ENCODE results near the gene NFYC.

The NFYC gene

GRCh38 chr1:40703316-40703715 lies 11.8 kb downstream of the NFYC start:
- Mint-ChIP-seq H3K27me3 (no peaks in the 10 kb centered on the region), H3K27ac (no peak overlapping the region), H3K36me3 (peaks cover 22% of the 10 kb centered on the region), H3K9me3 (no peaks in the 10 kb centered on the region), H3K4me3 (no peak overlapping the region), H3K4me1 (peaks cover 45% of the 10 kb centered on the region)
- CTCF ChIA-PET, result interaction anchor here (0.9 to 3.1 kb wide), 3 partner anchors 9 to 71 kb away, joined by 4 to 9 read pairs (median 8); no protein-coding TSS in a partner anchor
- no peak for DNase-seq

DNA sequence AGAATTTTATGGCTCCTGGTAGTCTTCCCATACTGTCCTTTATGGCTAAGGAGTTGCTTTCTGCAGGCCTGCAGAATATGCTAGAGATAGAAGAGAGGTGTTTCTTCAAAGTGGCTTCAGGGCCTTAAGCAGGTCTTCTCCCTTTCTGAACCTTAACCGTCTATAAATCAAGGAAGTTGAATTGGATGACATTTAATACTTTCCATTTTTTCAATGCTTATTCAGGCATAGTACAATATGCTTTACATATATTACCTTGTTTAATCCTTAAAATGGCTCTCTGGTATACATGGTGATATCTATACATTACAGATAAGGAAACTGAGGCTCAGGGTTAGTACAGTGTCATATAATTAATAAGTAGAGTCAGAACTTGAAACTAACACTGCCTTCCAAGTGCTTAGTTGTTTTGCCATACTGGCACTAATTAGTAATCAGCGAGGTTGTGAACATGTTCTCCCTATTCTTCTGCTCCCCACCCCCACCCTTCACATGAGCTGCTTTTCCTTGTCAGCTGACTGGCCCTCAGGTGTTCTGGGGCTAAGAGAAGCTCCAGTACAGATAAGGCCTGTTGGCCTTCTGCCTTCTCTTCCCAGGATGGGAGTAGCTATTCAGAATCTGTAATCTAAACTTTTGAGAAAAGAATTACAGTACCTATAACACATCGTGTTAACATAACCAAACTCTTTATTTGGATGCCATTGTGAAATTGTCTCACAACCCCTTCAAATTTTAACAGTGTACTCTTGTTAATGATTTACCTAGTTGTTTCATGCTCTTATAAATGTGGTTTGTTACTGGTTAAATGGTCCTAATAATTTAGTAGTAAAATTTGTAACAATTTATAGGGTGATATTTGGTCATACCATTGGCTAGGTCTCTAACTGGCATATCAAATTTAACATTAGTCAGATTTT lies 13.6 kb downstream of the NFYC start:
- CTCF ChIA-PET, result interaction anchor here (2.9 to 3.1 kb wide), 2 partner anchors 10 to 70 kb away, joined by 8 to 9 read pairs; no protein-coding TSS in a partner anchor
- Mint-ChIP-seq H3K27ac (no peak overlapping the region), H3K9me3 (no peaks in the 10 kb centered on the region), H3K36me3 (peaks cover 20% of the 10 kb centered on the region), H3K4me3 (no peak overlapping the region), H3K27me3 (no peaks in the 10 kb centered on the region), H3K4me1 (peaks cover 47% of the 10 kb centered on the region)
- no peak for DNase-seq

DNA sequence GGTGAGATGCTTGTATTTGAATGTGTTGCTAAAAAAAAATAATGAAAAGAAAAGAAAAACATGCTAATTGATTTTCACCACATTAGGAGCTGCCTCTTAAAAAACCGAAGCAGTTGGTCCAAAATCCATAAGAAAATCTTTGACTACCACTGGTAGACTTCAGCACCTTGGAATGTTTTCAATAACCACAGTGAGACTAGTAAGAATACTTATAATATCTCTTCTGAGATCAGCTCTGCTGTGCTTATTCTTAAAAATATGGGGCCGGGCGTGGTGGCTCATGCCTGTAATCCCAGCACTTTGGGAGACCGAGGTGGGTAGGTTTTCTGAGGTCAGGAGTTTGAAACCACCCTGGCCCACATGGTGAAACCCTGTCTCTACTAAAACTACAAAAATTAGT lies 15.1 kb downstream of the NFYC start:
- no peak overlapping the region for H3K4me3 Mint-ChIP-seq
- no peak overlapping the region for H3K27ac Mint-ChIP-seq
- H3K36me3 Mint-ChIP-seq, result peaks cover 29% of the 10 kb centered on the region
- peaks cover 59% of the 10 kb centered on the region for H3K4me1 Mint-ChIP-seq
- DNase-seq, result no peak
- no peaks in the 10 kb centered on the region for H3K27me3 Mint-ChIP-seq
- no peaks in the 10 kb centered on the region for H3K9me3 Mint-ChIP-seq
- CTCF ChIA-PET, result no interaction called here

GRCh38 chr1:40708750-40709099 lies 17.2 kb downstream of the NFYC start:
- Mint-ChIP-seq H3K36me3 (peaks cover 35% of the 10 kb centered on the region), H3K9me3 (no peaks in the 10 kb centered on the region), H3K27me3 (no peaks in the 10 kb centered on the region), H3K4me1 (peaks cover 65% of the 10 kb centered on the region), H3K4me3 (peak overlapping the region; percentile 86), H3K27ac (peak overlapping the region; percentile 91)
- no peak for DNase-seq
- CTCF ChIA-PET, result interaction anchor here (0.6 kb wide), 1 partner anchor 443 kb away, joined by 3 read pairs; no protein-coding TSS in a partner anchor

- Mint-ChIP-seq H3K27ac (peak overlapping the region; percentile 91), H3K27me3 (no peaks in the 10 kb centered on the region), H3K9me3 (no peaks in the 10 kb centered on the region), H3K4me3 (peak overlapping the region; percentile 86), H3K4me1 (peaks cover 64% of the 10 kb centered on the region), H3K36me3 (peaks cover 33% of the 10 kb centered on the region)
- CTCF ChIA-PET, result interaction anchor here (0.7 to 1.0 kb wide), 2 partner anchors 16 to 65 kb away, joined by 3 read pairs; no protein-coding TSS in a partner anchor
- peak; percentile 88 for DNase-seq
Measured at GRCh38 chr1:40709100-40709801, 17.7 kb downstream of the NFYC start.

DNA sequence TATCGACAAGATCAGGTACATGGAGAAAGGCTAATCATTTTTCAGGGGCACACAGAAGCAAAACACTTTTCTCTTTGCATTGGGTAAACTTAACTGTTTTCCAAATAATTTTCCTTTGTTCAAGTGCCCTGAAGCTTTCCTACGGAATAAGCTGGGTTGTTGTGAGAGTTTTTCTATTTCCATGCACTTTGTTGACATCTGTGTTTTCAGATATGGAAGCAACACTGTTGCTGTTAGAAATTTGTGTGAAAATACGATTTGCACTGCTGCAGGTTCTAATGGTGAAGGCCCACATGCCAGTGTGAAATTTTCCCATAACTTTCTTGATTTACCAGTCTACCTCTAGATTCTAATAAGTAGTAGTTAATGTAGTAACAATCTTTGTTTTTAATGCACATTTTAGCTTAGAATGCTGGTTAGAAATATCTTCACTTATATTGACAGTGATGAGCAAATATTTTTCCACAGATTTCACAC lies 18.3 kb downstream of the NFYC start:
- Mint-ChIP-seq H3K36me3 (peaks cover 31% of the 10 kb centered on the region), H3K4me3 (peak overlapping the region; percentile 86), H3K27me3 (no peaks in the 10 kb centered on the region), H3K27ac (peak overlapping the region; percentile 91), H3K9me3 (no peaks in the 10 kb centered on the region), H3K4me1 (peaks cover 59% of the 10 kb centered on the region)
- CTCF ChIA-PET, result interaction anchor here (0.7 to 1.0 kb wide), 2 partner anchors 16 to 64 kb away, joined by 3 read pairs; no protein-coding TSS in a partner anchor
- DNase-seq, result no peak

DNA sequence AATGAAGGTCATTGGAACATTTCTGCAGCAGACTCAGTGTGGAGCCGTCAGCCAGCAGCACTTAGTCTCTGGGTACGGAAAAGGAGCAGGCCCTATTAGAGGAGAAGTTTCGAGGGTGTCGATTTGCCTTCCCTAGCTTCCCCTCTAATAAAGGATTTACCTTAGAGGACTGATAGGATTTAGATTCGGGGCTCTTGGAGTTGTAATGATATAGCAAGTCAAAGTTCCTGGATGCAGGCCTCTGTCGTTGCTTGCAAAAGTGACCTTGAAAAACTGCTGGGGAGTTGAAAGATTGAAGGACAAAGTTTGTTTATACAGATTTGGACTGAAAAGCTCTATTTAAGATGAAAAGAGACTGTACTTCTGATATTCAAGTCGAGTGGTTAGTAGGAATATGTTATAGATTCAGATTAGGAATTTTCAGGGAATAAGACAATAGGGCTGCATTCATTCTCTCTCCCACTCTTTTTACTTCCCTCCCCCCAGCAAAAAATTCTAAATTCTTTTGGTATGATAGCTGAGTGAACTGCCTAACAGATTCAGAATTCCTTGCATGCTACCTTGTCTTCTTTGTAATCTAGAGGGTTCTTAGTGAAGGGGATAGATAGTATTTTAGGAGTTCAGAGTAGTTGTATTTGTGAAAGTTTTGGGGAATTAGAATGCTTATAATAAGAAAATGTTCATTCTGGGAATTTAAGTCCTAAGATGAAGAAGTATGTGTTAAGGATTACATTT lies 19.2 kb downstream of the NFYC start:
- Mint-ChIP-seq H3K27ac (peak overlapping the region; percentile 66), H3K4me1 (peaks cover 64% of the 10 kb centered on the region), H3K36me3 (peaks cover 35% of the 10 kb centered on the region), H3K27me3 (no peaks in the 10 kb centered on the region), H3K9me3 (no peaks in the 10 kb centered on the region), H3K4me3 (peak overlapping the region; percentile 86)
- CTCF ChIA-PET, result interaction anchor here (0.6 to 1.5 kb wide), 4 partner anchors 12 to 64 kb away, joined by 3 read pairs; partner anchors contain the start of gene NFYC
- no peak for DNase-seq

GRCh38 chr1:40711465-40712404 lies 20.2 kb downstream of the NFYC start:
- H3K27me3 Mint-ChIP-seq, result no peaks in the 10 kb centered on the region
- peak overlapping the region; percentile 36 for H3K4me3 Mint-ChIP-seq
- DNase-seq, result no peak
- CTCF ChIA-PET, result interaction anchor here (0.7 to 1.5 kb wide), 3 partner anchors 18 to 63 kb away, joined by 3 read pairs; partner anchors contain the start of gene NFYC
- H3K4me1 Mint-ChIP-seq, result peaks cover 68% of the 10 kb centered on the region
- no peaks in the 10 kb centered on the region for H3K9me3 Mint-ChIP-seq
- peaks cover 40% of the 10 kb centered on the region for H3K36me3 Mint-ChIP-seq
- peak overlapping the region; percentile 81 for H3K27ac Mint-ChIP-seq

- CTCF ChIA-PET, result interaction anchor here (1.5 kb wide), 1 partner anchor 21 kb away, joined by 3 read pairs; the partner anchor contains the start of gene NFYC
- peaks cover 68% of the 10 kb centered on the region for H3K4me1 Mint-ChIP-seq
Measured at GRCh38 chr1:40712405-40712944, 21.0 kb downstream of the NFYC start.

DNA sequence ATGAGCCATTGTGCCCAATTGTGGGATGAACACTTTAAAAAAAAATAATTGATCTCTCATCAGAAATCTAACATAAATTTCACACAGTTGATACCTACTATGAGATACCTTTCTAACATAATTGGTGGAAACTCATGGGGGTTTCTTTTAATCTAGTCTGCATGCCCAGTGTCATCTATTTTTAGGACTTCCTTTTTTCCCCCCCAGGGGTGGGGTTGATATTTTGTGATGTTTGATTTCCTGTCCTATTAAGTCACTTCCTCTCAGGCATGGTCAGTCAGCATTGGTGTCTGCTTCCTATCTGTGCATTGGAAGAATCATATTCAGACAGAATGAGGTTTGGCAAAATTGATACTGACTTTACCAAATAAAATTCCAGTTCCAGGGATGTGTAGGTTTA lies 21.5 kb downstream of the NFYC start:
- Mint-ChIP-seq H3K27ac (peak overlapping the region; percentile 80), H3K27me3 (no peaks in the 10 kb centered on the region), H3K36me3 (peaks cover 43% of the 10 kb centered on the region), H3K4me3 (peak overlapping the region; percentile 43), H3K4me1 (peaks cover 65% of the 10 kb centered on the region), H3K9me3 (no peaks in the 10 kb centered on the region)
- DNase-seq, result peak; percentile 23
- CTCF ChIA-PET, result no interaction called here

More at GRCh38 chr1:40712405-40712944, 21.0 kb downstream of the NFYC start:
- Mint-ChIP-seq H3K9me3 (no peaks in the 10 kb centered on the region), H3K4me3 (no peak overlapping the region), H3K27ac (peak overlapping the region; percentile 80), H3K27me3 (no peaks in the 10 kb centered on the region), H3K36me3 (peaks cover 43% of the 10 kb centered on the region)
- DNase-seq, result no peak

DNA sequence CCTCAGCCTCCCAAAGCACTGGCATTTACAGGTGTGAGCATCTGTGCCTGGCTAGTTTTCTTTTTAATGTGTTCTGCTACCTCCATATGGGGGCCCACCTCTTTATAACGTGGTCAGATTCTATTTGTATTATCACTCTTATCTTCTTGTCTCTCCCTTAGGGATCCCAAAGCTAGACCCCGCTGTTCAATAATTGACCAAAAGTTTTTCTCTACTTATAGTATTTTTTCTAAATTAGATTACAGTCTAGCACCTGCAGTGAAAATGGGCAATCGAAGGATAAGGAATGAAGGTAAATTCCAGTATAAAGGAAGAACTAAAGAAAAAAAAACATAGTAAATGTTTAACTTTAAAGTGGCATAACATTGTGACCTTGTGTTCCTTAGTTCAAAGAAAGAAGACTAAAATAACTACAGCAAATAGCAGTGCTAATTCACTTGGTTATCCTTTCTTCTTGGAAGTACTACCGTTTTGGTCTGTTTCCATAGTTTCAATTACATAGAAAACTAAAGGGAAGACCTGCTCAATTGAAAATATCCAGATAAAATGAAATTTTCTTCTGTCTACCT lies 24.1 kb downstream of the NFYC start:
- Mint-ChIP-seq H3K27ac (no peak overlapping the region), H3K36me3 (peaks cover 39% of the 10 kb centered on the region), H3K4me3 (no peak overlapping the region), H3K4me1 (peaks cover 44% of the 10 kb centered on the region), H3K9me3 (no peaks in the 10 kb centered on the region), H3K27me3 (no peaks in the 10 kb centered on the region)
- CTCF ChIA-PET, result no interaction called here
- no peak for DNase-seq

DNA sequence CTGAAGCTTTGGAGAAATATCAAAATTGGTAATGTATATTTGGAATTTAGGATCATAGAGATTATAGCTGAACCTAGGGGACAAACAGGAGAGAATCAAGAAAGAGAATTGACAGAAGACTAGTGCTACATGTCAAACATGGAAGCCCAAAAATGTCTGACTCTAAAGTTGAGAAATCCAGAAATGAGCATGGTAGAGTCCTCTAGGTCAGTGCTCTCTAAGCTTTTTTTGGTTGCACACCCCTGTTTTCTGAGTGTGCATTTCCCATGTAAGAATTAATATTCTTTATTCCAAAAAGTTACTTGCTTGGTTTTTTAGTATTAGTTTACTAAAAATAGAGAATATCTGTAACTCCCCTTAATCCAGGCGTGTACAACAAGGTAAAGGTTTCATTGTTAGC lies 25.6 kb downstream of the NFYC start:
- CTCF ChIA-PET, result interaction anchor here (1.0 to 1.8 kb wide), 4 partner anchors 26 to 57 kb away, joined by 3 to 7 read pairs (median 4); partner anchors contain the start of gene NFYC
- Mint-ChIP-seq H3K9me3 (no peaks in the 10 kb centered on the region), H3K36me3 (peaks cover 32% of the 10 kb centered on the region), H3K4me1 (peaks cover 31% of the 10 kb centered on the region), H3K27ac (no peak overlapping the region), H3K4me3 (no peak overlapping the region), H3K27me3 (no peaks in the 10 kb centered on the region)
- no peak for DNase-seq

Data from activated naive CD4-positive, alpha-beta T cell treated with anti-CD3 and anti-CD28 coated beads, Interleukin-2, amount 10 ng/mL, durations not matched to agents 7 days and 5 days (primary cell).